ENCODE results near the gene DCLRE1B.

Gene DCLRE1B

GRCh38 chr1:113887402-113888175 is 17.5 kb upstream of the DCLRE1B start, which contains the start of gene BCL2L15:
Gene BCL2L15, minus strand, starts transcription at chr1:113887581. Its CDS starts 206 bp downstream, at chr1:113887375.
- no peak for DNase-seq

GRCh38 chr1:113890816-113891215 is 14.3 kb upstream of the DCLRE1B start:
- peak; percentile 12 to 32 for DNase-seq

DNA sequence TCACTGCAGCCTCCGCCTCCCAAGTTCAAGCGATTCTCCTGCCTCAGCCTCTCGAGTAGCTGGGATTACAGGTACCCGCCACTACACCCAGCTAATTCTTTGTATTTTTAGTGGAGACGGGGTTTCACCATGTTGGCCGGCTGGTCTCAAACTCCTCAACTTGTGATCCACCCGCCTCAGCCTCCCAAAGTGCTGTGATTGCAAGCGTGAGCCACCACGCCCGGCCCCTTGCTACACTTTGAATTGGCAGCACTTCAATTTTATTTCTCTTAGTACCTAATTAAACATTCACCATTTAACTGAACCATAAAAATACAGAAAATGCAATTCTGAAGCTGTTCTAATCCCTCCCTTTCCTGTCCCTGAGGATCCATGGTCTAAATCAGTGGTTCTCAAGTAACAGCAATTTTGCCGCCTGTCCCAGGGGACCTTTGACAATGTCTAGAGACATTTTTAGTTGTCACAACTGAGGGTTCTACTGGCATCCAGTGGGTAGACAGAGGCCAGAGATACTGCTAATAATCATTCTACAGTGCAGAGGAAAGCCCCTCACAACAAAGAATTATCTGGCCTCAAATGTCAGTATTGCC is 13.4 kb upstream of the DCLRE1B start:
- DNase-seq, result no peak

GRCh38 chr1:113893267-113893666 is 11.9 kb upstream of the DCLRE1B start:
- no peak for DNase-seq

GRCh38 chr1:113895098-113895497 is 10.0 kb upstream of the DCLRE1B start:
- no peak for DNase-seq

DNA sequence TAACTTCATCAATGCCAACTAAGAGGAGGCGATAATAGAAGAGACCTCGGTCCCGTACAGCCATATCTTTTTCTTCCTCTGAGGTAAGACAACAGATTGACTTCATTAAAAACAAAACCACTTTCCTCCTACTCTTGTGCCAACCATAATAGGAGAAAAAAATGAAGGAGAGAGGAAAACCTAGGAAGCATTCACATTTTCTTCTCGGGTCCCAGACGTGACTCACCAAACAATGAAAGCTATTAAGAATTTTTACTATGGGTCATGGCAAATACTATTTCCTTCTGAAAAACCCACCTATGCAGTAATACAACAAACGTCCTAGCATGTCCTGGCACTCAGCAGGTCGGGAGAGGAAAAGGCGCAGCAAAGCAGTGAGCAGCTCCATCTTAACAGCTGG is 9.2 kb upstream of the DCLRE1B start:
- DNase-seq, result no peak

- no peak for DNase-seq
Observed at GRCh38 chr1:113898241-113898814, 6.8 kb upstream of the DCLRE1B start.

DNA sequence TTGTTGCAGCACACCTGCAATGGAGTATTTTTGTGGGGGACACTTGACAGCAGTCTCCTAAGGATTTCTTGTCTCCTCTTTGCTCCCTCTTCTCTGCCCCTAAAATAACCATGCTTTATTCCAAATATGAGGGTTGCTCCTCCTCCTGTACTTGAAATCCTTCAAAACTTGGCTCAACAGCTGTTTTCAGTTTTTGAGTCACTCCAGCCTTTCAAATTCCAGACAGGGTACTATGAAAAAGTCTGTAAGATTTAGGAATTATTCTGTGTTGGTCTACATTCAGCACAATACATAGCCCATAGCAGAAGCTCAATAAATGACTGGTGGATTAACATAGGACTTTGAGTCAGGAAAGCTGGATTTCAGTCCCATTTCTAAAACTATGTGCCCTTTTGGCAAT is 6.0 kb upstream of the DCLRE1B start:
- no peak for DNase-seq

DNA sequence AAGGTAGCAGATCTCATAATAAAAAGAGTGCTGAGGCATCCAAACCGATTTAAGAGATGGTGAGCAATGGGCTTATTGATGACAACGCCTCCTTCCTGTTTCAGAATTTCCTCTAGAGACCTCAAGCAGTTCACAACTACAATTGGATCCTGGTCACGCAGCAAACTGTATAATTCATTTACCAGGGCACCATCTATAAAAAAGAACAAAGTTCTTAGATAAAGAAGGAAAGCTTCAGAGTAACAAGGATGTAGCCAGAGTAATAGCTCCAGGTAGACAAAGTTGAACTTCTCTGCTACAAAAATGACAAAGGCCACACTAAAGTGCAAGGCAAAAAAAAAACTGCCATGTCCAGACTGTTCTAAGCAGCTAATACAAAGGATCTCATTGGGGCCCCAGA is 3.9 kb upstream of the DCLRE1B start:
- no peak for DNase-seq

- peak; percentile 28 to 45 for DNase-seq
Observed at GRCh38 chr1:113903501-113904292, 1.4 kb upstream of the DCLRE1B start.

DNA sequence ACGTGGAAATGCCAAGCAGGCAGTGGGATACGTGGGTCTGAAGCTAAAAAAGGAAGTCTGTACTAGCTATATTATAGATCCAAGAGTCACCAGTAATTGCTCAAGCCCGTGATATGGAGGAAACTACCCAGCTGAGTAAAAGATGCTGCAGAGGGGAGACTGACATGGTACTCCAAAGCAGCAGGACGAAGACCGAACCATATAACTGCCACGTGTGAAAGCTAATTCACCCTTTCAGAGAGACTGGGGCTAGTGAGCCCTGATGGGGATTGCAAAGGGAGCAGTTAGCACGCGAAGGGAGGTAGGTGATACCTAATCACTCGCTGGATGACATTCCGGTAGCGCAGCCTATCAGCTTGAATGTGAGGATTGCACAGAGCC is 843 bp upstream of the DCLRE1B start:
- DNase-seq, result peak in 1 of 2 experiments; percentile 88

GRCh38 chr1:113905435-113905861 is 322 bp downstream of the DCLRE1B start:
- DNase-seq, result peak; percentile 75 to 82

- no peak for DNase-seq
Observed at GRCh38 chr1:113912594-113913311, 7.6 kb downstream of the DCLRE1B start.

DNA sequence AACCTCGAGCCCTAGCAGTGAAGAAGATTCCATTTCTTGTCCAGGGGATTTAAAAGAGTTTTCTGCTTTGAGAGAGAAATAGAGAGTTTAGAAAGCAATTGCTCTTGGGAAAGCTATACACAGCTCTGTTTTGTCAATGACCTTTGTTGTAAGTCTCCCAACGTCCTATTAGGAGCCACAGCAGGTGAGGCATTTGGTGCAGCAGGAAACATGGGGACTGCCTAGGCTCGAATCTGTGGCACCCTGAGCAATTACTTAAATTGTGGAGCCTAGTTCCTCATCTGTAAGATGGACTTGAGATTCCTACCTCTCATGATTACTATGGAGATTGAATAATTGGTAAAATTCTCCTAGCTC is 8.2 kb downstream of the DCLRE1B start:
- DNase-seq, result no peak

- DNase-seq, result no peak
Observed at GRCh38 chr1:113913887-113914664, 8.9 kb downstream of the DCLRE1B start.

DNA sequence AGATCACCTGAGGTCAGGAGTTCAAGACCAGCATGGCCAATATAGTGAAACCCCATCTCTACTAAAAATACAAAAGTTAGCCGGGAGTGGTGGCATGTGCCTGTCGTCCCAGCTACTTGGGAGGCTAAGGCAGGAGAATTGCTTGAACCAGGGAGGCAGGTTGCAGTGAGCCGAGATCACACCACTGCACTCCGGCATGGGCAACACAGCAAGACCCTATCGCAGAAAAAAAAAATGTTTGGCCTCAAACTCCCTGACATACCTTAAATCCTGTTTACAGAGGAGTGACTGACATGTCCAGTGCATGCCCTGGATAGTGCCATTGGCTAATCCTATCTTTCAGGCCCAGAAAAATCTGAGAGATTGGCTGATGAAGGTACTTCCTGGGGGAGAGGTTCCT is 11.8 kb downstream of the DCLRE1B start:
- DNase-seq, result no peak

DNA sequence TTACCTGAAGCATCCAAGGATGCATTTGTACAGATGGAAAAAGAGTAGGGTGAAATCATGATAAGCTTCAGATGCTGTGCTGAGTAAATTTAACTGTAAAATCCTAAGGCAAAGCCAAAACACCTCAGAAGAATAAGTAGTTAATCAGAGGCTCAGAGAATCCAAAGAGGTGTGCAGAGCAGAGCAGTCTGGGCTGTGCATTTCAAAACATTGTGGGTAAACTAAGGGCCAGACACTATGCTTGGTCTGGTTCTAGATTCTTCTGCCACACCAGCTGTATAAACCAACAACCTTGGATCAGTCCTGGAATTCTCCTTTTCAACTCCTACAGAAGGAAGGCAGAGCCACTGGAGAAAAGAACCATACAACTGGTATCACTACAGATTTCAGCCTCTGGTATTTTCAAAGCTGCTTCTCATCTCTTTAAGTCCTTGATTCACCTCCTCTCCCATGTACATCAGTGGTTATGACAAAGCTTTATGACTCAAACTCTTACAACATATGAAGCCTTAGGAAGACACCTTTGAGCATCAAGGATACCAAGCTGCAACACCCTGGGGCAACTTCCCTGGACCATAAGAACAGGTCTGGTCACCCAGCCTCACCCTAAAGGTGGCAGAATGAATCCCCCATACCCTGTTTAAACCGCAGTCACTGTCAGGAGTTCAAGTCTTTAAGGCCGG is 12.4 kb downstream of the DCLRE1B start:
- DNase-seq, result no peak

- no peak for DNase-seq
Observed at GRCh38 chr1:113918243-113918642, 13.1 kb downstream of the DCLRE1B start.

GRCh38 chr1:113922957-113923356 is 17.8 kb downstream of the DCLRE1B start:
- DNase-seq, result no peak

DNA sequence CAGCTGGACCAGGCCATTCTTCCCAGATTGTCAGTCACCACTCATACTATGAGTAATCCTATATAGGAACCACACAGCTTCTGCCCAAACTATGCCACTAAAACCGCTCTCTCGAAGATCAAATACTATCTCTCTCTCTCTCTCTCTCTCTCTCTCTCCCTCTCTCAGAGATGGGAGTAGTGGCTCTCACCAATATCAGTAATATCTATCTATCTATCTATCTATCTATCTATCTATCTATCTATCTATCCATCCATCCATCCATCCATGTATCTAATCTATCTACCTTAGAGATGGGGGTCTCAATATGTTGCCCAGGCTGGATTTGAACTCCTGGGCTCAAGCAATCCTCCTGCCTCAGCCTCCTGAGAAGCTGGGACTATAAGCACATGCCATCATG is 19.3 kb downstream of the DCLRE1B start:
- DNase-seq, result no peak

GRCh38 chr1:113928187-113928930 is 23.2 kb downstream of the DCLRE1B start:
- peak; percentile 18 to 62 for DNase-seq

Data from NCI-H526 (cell line).